Gastrocnemius medialis (tissue), 4 donors: ENCODE data around the gene TMTC2.

ENCODE experiments used
- CTCF ChIP-seq, 5 experiments: fragments of 450-650 bp in 3 of 5; fragments of 200-600 bp in 2 of 5; sonication (generic) in 2 of 5; IDR thresholded peaks in 4 of 5; conservative IDR thresholded peaks in 1 of 5; 1 replicate in 4 of 5; 2 replicates in 1 of 5; pipeline ENCODE4 v1.5.1; 2016 to 2019; ENCODE audit warnings: antibody characterized with exemption in 5 of 5, mild to moderate bottlenecking in 3 of 5, moderate library complexity in 3 of 5
- POLR2A ChIP-seq, 2 donors: fragments of 450-650 bp; IDR thresholded peaks; one replicate each; pipeline ENCODE4 v1.6.1; 2017; ENCODE audit warnings: antibody characterized with exemption in 2 of 2, mild to moderate bottlenecking in 2 of 2, moderate library complexity in 2 of 2

- TF ChIP-seq CTCF (IDR thresholded peaks at IDR 0.05 in 4 of 5, conservative IDR thresholded peaks at IDR 0.05 in 1 of 5) (no peak), POLR2A (IDR thresholded peaks at IDR 0.05) (no peak)
Observed at GRCh38 chr12:82638324-82638723, 48.4 kb upstream of the TMTC2 start.
